Spleen (tissue), 11 donors: ENCODE measurements around the gene NDUFB11. TPM values are rescaled to one million over a fixed set of nuclear protein-coding genes. Genes with fewer than 3 reads are reported as not detected.

ENCODE experiments used
- DNase-seq: peaks from one replicate; pipeline ENCODE4 v3.0.0-alpha.2; 2020
- H3K27ac ChIP-seq, 8 donors: fragments of 200-600 bp; sonication (generic) in 7 of 8; 1 replicate in 4 of 8; 2 replicates in 4 of 8; pipeline versions ENCODE4 v1.5.0 to v1.8.0; 2016 to 2021; ENCODE audit warnings: inconsistent platforms in 4 of 8, mild to moderate bottlenecking in 4 of 8, moderate library complexity in 1 of 8
- H3K27me3 ChIP-seq, 7 donors: fragments of 200-600 bp; sonication (generic) in 6 of 7; replicated peaks in 1 of 7; 1 replicate in 4 of 7; 2 replicates in 3 of 7; pipeline versions ENCODE4 v1.5.0 to v1.8.0; 2016 to 2021; ENCODE audit warnings: inconsistent platforms in 3 of 7, mild to moderate bottlenecking in 1 of 7
- H3K36me3 ChIP-seq, 6 donors: fragments of 200-600 bp; sonication (generic) in 5 of 6; 1 replicate in 4 of 6; 2 replicates in 2 of 6; pipeline versions ENCODE4 v1.5.0 to v1.8.0; 2016 to 2021; ENCODE audit warnings: inconsistent platforms in 2 of 6
- H3K4me1 ChIP-seq, 6 donors: fragments of 200-600 bp; sonication (generic) in 5 of 6; 1 replicate in 3 of 6; 2 replicates in 3 of 6; pipeline versions ENCODE4 v1.5.0 to v1.8.0; 2016 to 2021; ENCODE audit warnings: inconsistent platforms in 3 of 6
- H3K4me3 ChIP-seq, 8 donors: fragments of 200-600 bp; sonication (generic) in 7 of 8; 1 replicate in 4 of 8; 2 replicates in 4 of 8; pipeline versions ENCODE4 v1.5.0 to v1.8.0; 2016 to 2021; ENCODE audit warnings: inconsistent platforms in 4 of 8, mild to moderate bottlenecking in 4 of 8, moderate library complexity in 2 of 8
- H3K9me3 ChIP-seq, 8 donors: fragments of 200-600 bp; sonication (generic) in 7 of 8; 1 replicate in 4 of 8; 2 replicates in 4 of 8; pipeline versions ENCODE4 v1.5.0 to v1.8.0; 2016 to 2021; ENCODE audit warnings: inconsistent platforms in 4 of 8
- CTCF ChIP-seq, 11 experiments: fragments of 200-600 bp in 7 of 11; fragments of 450-650 bp in 4 of 11; sonication (generic) in 4 of 11; IDR thresholded peaks in 8 of 11; conservative IDR thresholded peaks in 3 of 11; 1 replicate in 7 of 11; 2 replicates in 4 of 11; pipeline versions ENCODE4 v1.4.0 to v1.8.0; 2016 to 2021; ENCODE audit warnings: antibody characterized with exemption in 11 of 11, inconsistent platforms in 4 of 11, mild to moderate bottlenecking in 1 of 11
- POLR2A ChIP-seq, 3 donors: fragments of 450-650 bp; IDR thresholded peaks; one replicate each; pipeline ENCODE4 v1.5.1; 2017; ENCODE audit warnings: antibody characterized with exemption in 3 of 3, mild to moderate bottlenecking in 1 of 3
- POLR2AphosphoS5 ChIP-seq, 3 donors: sonication (generic); formaldehyde crosslinking; IDR thresholded peaks; one replicate each; pipeline ENCODE4 v1.5.1; 2017; ENCODE audit warnings: antibody characterized with exemption in 3 of 3
- WGBS, 5 donors: extraction: QIAGEN DNeasy Blood & Tissue Kit in 3 of 5; methylation state at CpG; one replicate each; pipeline versions ENCODE4 v1.1.5 to v1.1.7; 2013 to 2018; 5-methylcytosine and 5-hydroxymethylcytosine counted together
- intact Hi-C: fragments of 100-400 bp; cut with DNase I; formaldehyde crosslinking; loops from one replicate; pipeline ENCODE4 v1.15.0; 2023; ENCODE audit warnings: low total_unique reads
- polyA plus RNA-seq, 3 donors: library from polyadenylated mRNA; stranded (reverse); fragments of 200-250 nt; gene quantifications; one replicate each; pipeline ENCODE4 v1.2.1, GENCODE V29; 2013
- total RNA-seq, 7 donors: library from RNA; depleted of rRNA in 3 of 7; stranded (reverse); fragments of >200 nt in 3 of 7; fragmentation: NEBNext Ultra II Directional in 4 of 7; extraction: Animal tissue kit (Norgen Biotek cat#: 25700) in 4 of 7; gene quantifications; one replicate each; pipeline versions ENCODE4 v1.1.0 to v1.2.1, GENCODE V29; 2016 to 2021
- donor health status: healthy with polysubstance abuse.
- donor health status: DM: no; HTN: no; CAD: no; lungs with moderate emphysema.
- donor health status: DM: no; HTN: no; CAD: no.
- donor health status: Bipolar disorder and iron deficiency.
- donor health status: healthy.
- donor health status: DM: no; HTN: no; CAD: no.
- donor health status: DM: yes; HTN: yes; CAD: no.

Gene NDUFB11
- total and polyA plus RNA-seq, 10 donors: 42.7 to 88.7 (median 53.2) TPM

- Histone ChIP-seq H3K36me3 (peaks cover 0 to 37% (median 3%) of the 10 kb centered on the region in 6 donors), H3K27me3 (no peaks in the 10 kb centered on the region), H3K27ac (peak overlapping the region in 5 of 8 donors; percentile 92 to 96 (median 94)), H3K4me3 (peak overlapping the region; percentile 41 to 72 (median 55)), H3K4me1 (peaks cover 6 to 42% (median 27%) of the 10 kb centered on the region in 6 donors), H3K9me3 (no peaks in the 10 kb centered on the region)
- 0 to 41% (median 14%) methylated on average over 2 to 10 of the region's 10 CpGs for WGBS, 5 donors
- DNase-seq: peak; percentile 44
- intact Hi-C loops: no loop called here
- TF ChIP-seq CTCF (IDR thresholded peaks at IDR 0.05 in 8 of 11, conservative IDR thresholded peaks at IDR 0.05 in 3 of 11) (no peak), POLR2AphosphoS5 (IDR thresholded peaks at IDR 0.05) (no peak), POLR2A (IDR thresholded peaks at IDR 0.05) (no peak)
These were observed 1.8 kb upstream of the NDUFB11 start for GRCh38 chrX:47146121-47146935.

GRCh38 chrX:47145395-47146120, 1.1 kb upstream of the NDUFB11 start:
- peaks cover 0 to 37% (median 3%) of the 10 kb centered on the region in 6 donors for H3K36me3 ChIP-seq
- H3K27me3 ChIP-seq: no peaks in the 10 kb centered on the region
- peak; percentile 74 for DNase-seq
- H3K9me3 ChIP-seq: no peaks in the 10 kb centered on the region
- peaks cover 6 to 42% (median 27%) of the 10 kb centered on the region in 6 donors for H3K4me1 ChIP-seq
- H3K4me3 ChIP-seq: peak overlapping the region; percentile 41 to 72 (median 55)
- TF ChIP-seq POLR2A (IDR thresholded peaks at IDR 0.05): no peak
- no peak for TF ChIP-seq POLR2AphosphoS5 (IDR thresholded peaks at IDR 0.05)
- TF ChIP-seq CTCF (IDR thresholded peaks at IDR 0.05 in 8 of 11, conservative IDR thresholded peaks at IDR 0.05 in 3 of 11): no peak
- 0 to 56% (median 1%) methylated on average over 11 to 39 of the region's 39 CpGs for WGBS, 5 donors
- intact Hi-C loops: no loop called here
- H3K27ac ChIP-seq: peak overlapping the region; percentile 84 to 96 (median 94)

- Histone ChIP-seq H3K27ac (peak overlapping the region; percentile 84 to 96 (median 94)), H3K27me3 (no peaks in the 10 kb centered on the region), H3K4me1 (peaks cover 6 to 42% (median 27%) of the 10 kb centered on the region in 6 donors), H3K9me3 (no peaks in the 10 kb centered on the region), H3K4me3 (peak overlapping the region; percentile 41 to 72 (median 55)), H3K36me3 (peaks cover 0 to 38% (median 3%) of the 10 kb centered on the region in 6 donors)
- TF ChIP-seq CTCF (IDR thresholded peaks at IDR 0.05 in 8 of 11, conservative IDR thresholded peaks at IDR 0.05 in 3 of 11) (no peak), POLR2AphosphoS5 (IDR thresholded peaks at IDR 0.05) (peak in 1 of 3 donors; percentile 28), POLR2A (IDR thresholded peaks at IDR 0.05) (no peak)
- WGBS, 5 donors: 4 to 46% (median 14%) methylated on average over 17 to 45 of the region's 46 CpGs
- DNase-seq: peak; percentile 76
- intact Hi-C loops: no loop called here
These were observed 442 bp downstream of the NDUFB11 start for GRCh38 chrX:47143894-47144625.
